ENCODE data around the gene PLBD2.

Gene PLBD2

DNA sequence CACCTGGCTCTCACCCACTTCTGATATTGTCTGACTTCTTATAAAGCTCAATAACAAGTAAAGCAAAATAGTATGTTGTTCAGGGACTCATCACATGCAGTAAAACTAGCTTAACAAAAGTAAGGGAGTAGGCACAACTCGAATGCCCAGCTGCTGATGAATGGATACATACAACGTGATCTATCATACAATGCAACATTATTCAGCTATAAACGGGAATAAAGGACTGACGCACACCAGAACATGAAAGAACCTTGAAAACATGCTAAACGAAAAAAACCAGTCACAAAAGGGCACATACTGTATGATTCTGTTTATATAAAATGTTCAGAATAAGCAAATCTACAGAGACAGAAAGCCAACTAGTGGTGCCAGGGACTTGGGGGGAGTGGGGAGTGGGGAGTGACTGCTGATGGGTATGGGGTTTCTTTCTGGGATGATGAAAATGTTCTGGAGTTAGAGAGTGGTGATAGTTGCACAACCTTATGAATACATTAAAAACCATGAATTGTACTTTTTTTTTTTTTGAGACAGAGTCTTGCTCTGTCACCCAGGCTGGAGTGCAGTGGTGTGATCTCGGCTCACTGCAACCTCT lies 11.1 kb downstream of the PLBD2 start:
- no peak for DNase-seq (ENCODE audit: low read depth in 2 of 2)

DNA sequence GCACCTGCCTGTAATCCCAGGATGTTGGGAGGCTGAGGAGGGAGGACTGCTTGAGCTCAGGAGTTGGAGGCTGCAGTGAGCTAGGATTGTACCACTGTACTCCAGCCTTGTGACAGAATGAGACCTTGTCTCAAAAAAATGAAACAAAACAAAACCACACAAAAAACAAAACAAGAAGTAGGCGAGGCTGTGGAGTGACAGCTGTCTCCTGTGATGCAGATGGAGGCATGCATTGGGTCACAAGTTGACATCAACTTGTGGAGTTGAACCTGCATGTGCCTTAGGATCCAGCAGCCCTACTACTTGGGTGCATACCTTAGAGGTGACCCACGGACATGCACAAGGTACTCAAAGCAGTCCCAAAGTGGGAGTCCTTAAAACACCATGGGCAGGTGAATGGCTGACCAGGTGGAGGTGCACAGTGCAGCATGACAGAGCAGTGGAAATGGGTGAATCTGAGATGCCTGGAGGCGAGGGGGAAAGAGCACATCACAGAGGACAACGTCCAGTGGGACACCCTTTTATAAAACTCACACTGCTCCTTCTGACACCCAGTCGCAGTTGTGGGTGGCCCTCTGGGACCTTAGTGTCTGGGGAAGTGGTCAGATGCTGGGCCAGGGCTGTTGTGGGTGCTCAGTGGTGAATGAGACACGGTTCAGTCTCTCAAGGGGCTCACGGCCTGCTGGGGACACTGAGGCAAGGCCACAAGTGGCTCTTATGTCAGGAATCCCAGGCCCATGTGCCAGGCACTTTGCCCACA lies 12.7 kb downstream of the PLBD2 start:
- DNase-seq (ENCODE audit: low read depth in 2 of 2), result no peak

- DNase-seq (ENCODE audit: low read depth in 2 of 2), result no peak
Measured at GRCh38 chr12:113371808-113372207, 13.4 kb downstream of the PLBD2 start.

- DNase-seq (ENCODE audit: low read depth in 2 of 2), result no peak
Measured at GRCh38 chr12:113372371-113372770, 14.0 kb downstream of the PLBD2 start.

GRCh38 chr12:113373440-113373839 lies 15.1 kb downstream of the PLBD2 start:
- DNase-seq (ENCODE audit: low read depth in 2 of 2), result no peak

DNA sequence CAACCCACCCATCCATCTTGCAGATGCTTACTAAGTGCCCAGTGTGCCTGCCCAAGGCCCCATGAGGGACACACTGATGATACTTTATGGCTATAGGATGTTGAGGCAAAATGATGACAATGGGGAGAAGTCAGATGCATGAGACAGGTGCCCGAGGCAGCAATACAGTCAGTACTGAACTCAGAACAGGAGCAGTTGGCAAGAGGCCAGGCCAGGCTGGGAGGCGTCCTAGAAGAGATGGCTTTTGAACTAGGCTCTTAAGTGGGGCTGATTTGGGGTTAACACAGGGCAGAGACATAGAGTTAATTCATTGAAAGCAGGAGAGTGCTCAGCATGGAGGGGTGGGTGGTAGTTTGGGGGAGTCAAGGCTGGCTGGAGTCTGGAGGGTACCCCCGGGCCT lies 15.6 kb downstream of the PLBD2 start:
- DNase-seq (ENCODE audit: low read depth in 2 of 2), result no peak

- DNase-seq (ENCODE audit: low read depth in 2 of 2), result no peak
Measured at GRCh38 chr12:113374823-113375428, 16.5 kb downstream of the PLBD2 start.

DNA sequence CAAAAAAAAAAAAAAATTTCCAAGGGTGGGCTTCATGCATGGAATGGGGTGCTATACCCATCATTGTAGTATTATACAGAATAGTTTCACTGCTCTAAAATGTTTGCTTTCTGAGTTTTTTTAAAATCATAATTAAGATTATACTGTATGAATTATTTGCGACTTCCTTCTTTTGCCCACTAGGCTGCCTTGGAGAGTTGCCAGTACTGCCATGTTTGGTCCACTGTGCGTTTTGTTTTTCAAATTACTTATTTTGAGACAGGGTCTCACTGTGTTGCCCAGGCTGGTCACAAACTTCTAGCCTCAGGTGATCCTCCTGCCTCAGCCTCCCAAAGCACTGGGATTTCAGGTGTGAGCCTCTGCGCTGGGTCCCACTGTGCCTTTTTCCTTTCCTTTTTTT lies 19.9 kb downstream of the PLBD2 start:
- DNase-seq (ENCODE audit: low read depth in 2 of 2), result no peak

GRCh38 chr12:113381220-113381619 lies 22.8 kb downstream of the PLBD2 start:
- DNase-seq (ENCODE audit: low read depth in 2 of 2), result no peak

DNA sequence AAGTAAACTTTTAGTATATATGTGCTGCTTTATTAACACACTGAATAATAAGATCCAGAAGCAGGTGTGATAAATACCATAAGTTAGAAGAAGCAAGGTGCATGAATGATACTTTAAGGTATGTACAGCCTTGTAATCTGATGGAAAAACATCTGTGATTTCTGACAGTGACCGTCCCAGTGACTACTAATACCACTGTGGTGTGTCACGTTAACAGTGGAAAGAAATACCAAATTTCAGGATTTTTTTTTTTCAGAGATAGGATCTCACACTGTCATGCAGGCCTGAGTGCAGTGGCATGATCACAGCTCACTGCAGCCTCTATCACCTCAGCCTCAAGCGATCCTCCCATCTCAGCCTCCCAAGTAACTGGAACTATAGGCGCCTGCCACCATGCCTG lies 23.8 kb downstream of the PLBD2 start:
- no peak for DNase-seq (ENCODE audit: low read depth in 2 of 2)

- DNase-seq (ENCODE audit: low read depth in 2 of 2), result no peak
Measured at GRCh38 chr12:113384778-113385177, 26.4 kb downstream of the PLBD2 start.

GRCh38 chr12:113385282-113385882 lies 27.0 kb downstream of the PLBD2 start:
- DNase-seq (ENCODE audit: low read depth in 2 of 2), result no peak

GRCh38 chr12:113386866-113387566 lies 28.6 kb downstream of the PLBD2 start:
- DNase-seq (ENCODE audit: low read depth in 2 of 2), result no peak

GRCh38 chr12:113387631-113388030 lies 29.2 kb downstream of the PLBD2 start:
- no peak for DNase-seq (ENCODE audit: low read depth in 2 of 2)

- no peak for DNase-seq (ENCODE audit: low read depth in 2 of 2)
Measured at GRCh38 chr12:113388351-113388750, 30.0 kb downstream of the PLBD2 start.

GRCh38 chr12:113390064-113391043 lies 32.0 kb downstream of the PLBD2 start:
- DNase-seq (ENCODE audit: low read depth in 2 of 2), result no peak

- DNase-seq (ENCODE audit: low read depth in 2 of 2), result no peak
Measured at GRCh38 chr12:113391145-113391544, 32.8 kb downstream of the PLBD2 start.

GRCh38 chr12:113391650-113392337 lies 33.4 kb downstream of the PLBD2 start:
- no peak for DNase-seq (ENCODE audit: low read depth in 2 of 2)

- DNase-seq (ENCODE audit: low read depth in 2 of 2), result no peak
Measured at GRCh38 chr12:113392520-113392919, 34.1 kb downstream of the PLBD2 start.

GRCh38 chr12:113392988-113393579 lies 34.7 kb downstream of the PLBD2 start:
- no peak for DNase-seq (ENCODE audit: low read depth in 2 of 2)

Data from stimulated activated CD4-positive, alpha-beta T cell treated with anti-CD3 and anti-CD28 coated beads, Interleukin-12 subunit alpha, Interleukin-12 subunit beta, amount 100 ng/mL, for 24 hours (primary cell).